ENCODE results near the gene MTUS2.

The MTUS2 gene

GRCh38 chr13:29427937-29428309 lies 607.8 kb downstream of the MTUS2 start:
- Histone ChIP-seq H3K27me3 (ENCODE audit: insufficient read depth, low read length, poor library complexity, severe bottlenecking) (no peaks in the 10 kb centered on the region), H3K4me3 (ENCODE audit: low read length, poor library complexity, severe bottlenecking) (no peak overlapping the region), H2AFZ (ENCODE audit: low read length) (no peak overlapping the region), H3K9me3 (ENCODE audit: insufficient read depth, low read depth, low read length) (no peaks in the 10 kb centered on the region), H4K20me1 (ENCODE audit: insufficient read depth, low read length, poor library complexity, severe bottlenecking) (no peaks in the 10 kb centered on the region), H3K9ac (ENCODE audit: low read depth, low read length, poor library complexity, severe bottlenecking) (no peak overlapping the region), H3K4me1 (ENCODE audit: insufficient read depth, low read length, poor library complexity, severe bottlenecking) (no peaks in the 10 kb centered on the region), H3F3A (ENCODE audit: low read depth) (no peaks in the 10 kb centered on the region), H3K36me3 (ENCODE audit: insufficient read depth, low read length) (no peaks in the 10 kb centered on the region), H3K9me2 (replicated peaks; ENCODE audit: low read depth, low read length) (no peaks in the 10 kb centered on the region), H3K4me2 (ENCODE audit: low read depth, low read length, poor library complexity, severe bottlenecking) (no peak overlapping the region), H3K79me2 (ENCODE audit: insufficient read depth, low read length) (no peaks in the 10 kb centered on the region)
- no peak for TF ChIP-seq CTCF (conservative IDR thresholded peaks at IDR 0.05; ENCODE audit: low read length)
- TF ChIP-seq EZH2phosphoT487 (IDR thresholded peaks at IDR 0.05; ENCODE audit: borderline replicate concordance) = no peak

- Histone ChIP-seq H4K20me1 (ENCODE audit: insufficient read depth, low read length, poor library complexity, severe bottlenecking) (no peaks in the 10 kb centered on the region), H3K27me3 (ENCODE audit: insufficient read depth, low read length, poor library complexity, severe bottlenecking) (no peaks in the 10 kb centered on the region), H3K79me2 (ENCODE audit: insufficient read depth, low read length) (no peaks in the 10 kb centered on the region), H3K9ac (ENCODE audit: low read depth, low read length, poor library complexity, severe bottlenecking) (no peak overlapping the region), H3K9me3 (ENCODE audit: insufficient read depth, low read depth, low read length) (no peaks in the 10 kb centered on the region), H3K4me1 (ENCODE audit: insufficient read depth, low read length, poor library complexity, severe bottlenecking) (no peaks in the 10 kb centered on the region), H3F3A (ENCODE audit: low read depth) (no peaks in the 10 kb centered on the region), H2AFZ (ENCODE audit: low read length) (no peak overlapping the region), H3K4me3 (ENCODE audit: low read length, poor library complexity, severe bottlenecking) (no peak overlapping the region), H3K36me3 (ENCODE audit: insufficient read depth, low read length) (no peaks in the 10 kb centered on the region), H3K4me2 (ENCODE audit: low read depth, low read length, poor library complexity, severe bottlenecking) (no peak overlapping the region), H3K9me2 (replicated peaks; ENCODE audit: low read depth, low read length) (no peaks in the 10 kb centered on the region)
- no peak for TF ChIP-seq EZH2phosphoT487 (IDR thresholded peaks at IDR 0.05; ENCODE audit: borderline replicate concordance)
- TF ChIP-seq CTCF (conservative IDR thresholded peaks at IDR 0.05; ENCODE audit: low read length) = no peak
Observed at GRCh38 chr13:29428310-29429181, 608.4 kb downstream of the MTUS2 start.

- Histone ChIP-seq H3K9ac (ENCODE audit: low read depth, low read length, poor library complexity, severe bottlenecking) (no peak overlapping the region), H3K9me2 (replicated peaks; ENCODE audit: low read depth, low read length) (no peaks in the 10 kb centered on the region), H3K4me2 (ENCODE audit: low read depth, low read length, poor library complexity, severe bottlenecking) (no peak overlapping the region), H3K27me3 (ENCODE audit: insufficient read depth, low read length, poor library complexity, severe bottlenecking) (no peaks in the 10 kb centered on the region), H3K4me1 (ENCODE audit: insufficient read depth, low read length, poor library complexity, severe bottlenecking) (no peaks in the 10 kb centered on the region), H3F3A (ENCODE audit: low read depth) (no peaks in the 10 kb centered on the region), H3K79me2 (ENCODE audit: insufficient read depth, low read length) (no peaks in the 10 kb centered on the region), H2AFZ (ENCODE audit: low read length) (no peak overlapping the region), H3K36me3 (ENCODE audit: insufficient read depth, low read length) (no peaks in the 10 kb centered on the region), H4K20me1 (ENCODE audit: insufficient read depth, low read length, poor library complexity, severe bottlenecking) (no peaks in the 10 kb centered on the region), H3K9me3 (ENCODE audit: insufficient read depth, low read depth, low read length) (no peaks in the 10 kb centered on the region), H3K4me3 (ENCODE audit: low read length, poor library complexity, severe bottlenecking) (no peak overlapping the region)
- no peak for TF ChIP-seq CTCF (conservative IDR thresholded peaks at IDR 0.05; ENCODE audit: low read length)
- TF ChIP-seq EZH2phosphoT487 (IDR thresholded peaks at IDR 0.05; ENCODE audit: borderline replicate concordance) = no peak
Observed at GRCh38 chr13:29429286-29429900, 609.3 kb downstream of the MTUS2 start.
